Heart left ventricle (tissue), 16 donors: Measurements from ENCODE around the gene VPS37D. TPM values are rescaled to one million over a fixed set of nuclear protein-coding genes. Genes with fewer than 3 reads are reported as not detected.

Experiments
- ATAC-seq, 4 donors: fragments of 200-7000 bp; cut with Tn5 transposase; one replicate each; pipeline ENCODE4 v1.9.1; 2020 to 2022; ENCODE audit warnings: moderate library complexity in 4 of 4, mild to moderate bottlenecking in 3 of 4, moderate number of reproducible peaks in 1 of 4
- DNase-seq, 5 donors: peaks; one replicate each; pipeline ENCODE4 v3.0.0-alpha.2; 2020
- H3K27ac ChIP-seq, 12 donors: fragments of 200-600 bp; sonication (generic) in 4 of 12; one replicate each; pipeline versions ENCODE4 v1.5.0 to v1.8.0; 2016 to 2022; ENCODE audit warnings: mild to moderate bottlenecking in 2 of 12
- H3K27me3 ChIP-seq, 9 donors: fragments of 200-600 bp; sonication (generic) in 2 of 9; one replicate each; pipeline versions ENCODE4 v1.5.1 to v1.8.0; 2016 to 2022; ENCODE audit warnings: mild to moderate bottlenecking in 3 of 9
- H3K36me3 ChIP-seq, 9 donors: fragments of 200-600 bp; sonication (generic) in 2 of 9; one replicate each; pipeline versions ENCODE4 v1.5.0 to v1.8.0; 2018 to 2022; ENCODE audit warnings: mild to moderate bottlenecking in 2 of 9
- H3K4me1 ChIP-seq, 12 donors: fragments of 200-600 bp; sonication (generic) in 4 of 12; one replicate each; pipeline versions ENCODE4 v1.5.0 to v1.8.0; 2016 to 2022; ENCODE audit warnings: mild to moderate bottlenecking in 3 of 12
- H3K4me3 ChIP-seq, 12 donors: fragments of 200-600 bp; sonication (generic) in 4 of 12; one replicate each; pipeline versions ENCODE4 v1.5.0 to v1.8.0; 2017 to 2022; ENCODE audit warnings: mild to moderate bottlenecking in 9 of 12, moderate library complexity in 4 of 12
- H3K9me3 ChIP-seq, 12 donors: fragments of 200-600 bp; sonication (generic) in 4 of 12; one replicate each; pipeline versions ENCODE4 v1.5.0 to v1.8.0; 2016 to 2022; ENCODE audit warnings: mild to moderate bottlenecking in 1 of 12
- POLR2A ChIP-seq, 2 donors: fragments of 450-650 bp; IDR thresholded peaks; one replicate each; pipeline ENCODE4 v1.6.1; 2017; ENCODE audit warnings: antibody characterized with exemption in 2 of 2, mild to moderate bottlenecking in 2 of 2, moderate library complexity in 2 of 2
- WGBS, 4 donors: extraction: QIAGEN DNeasy Blood & Tissue Kit in 2 of 4; methylation state at CpG; one replicate each; pipeline versions ENCODE4 v1.1.5 to v1.1.7; 2013 to 2018; 5-methylcytosine and 5-hydroxymethylcytosine counted together
- intact Hi-C, 10 donors: fragments of 100-400 bp; cut with DNase I; formaldehyde crosslinking; loops; one replicate each; pipeline versions ENCODE4 v1.11.1 to v1.14.2; 2022
- polyA plus RNA-seq, 2 donors: library from polyadenylated mRNA; stranded (reverse); fragments of 200-250 nt; gene quantifications; one replicate each; pipeline ENCODE4 v1.2.3, GENCODE V29; 2013
- total RNA-seq, 9 donors: library from RNA; depleted of rRNA in 2 of 9; stranded (reverse); fragments of >200 nt in 2 of 9; fragmentation: NEBNext Ultra II Directional in 3 of 9; extraction: Animal tissue kit (Norgen Biotek cat#: 25700) in 3 of 9; gene quantifications; one replicate each; pipeline versions ENCODE4 v1.1.0 to v1.2.4, GENCODE V29; 2016 to 2023
- TF ChIP-seq, protein P1 (sequence below), 12 donors: fragments of 200-600 bp; sonication (generic) in 4 of 12; IDR thresholded peaks; one replicate each; pipeline versions ENCODE4 v1.5.0 to v1.8.0; 2018 to 2022; ENCODE audit warnings: antibody characterized with exemption in 12 of 12, mild to moderate bottlenecking in 5 of 12
- donor health status: ischemic (EF 13 %, LVEDD 7.1; RV severe dilation, severe dysfunction).
- donor health status: healthy with polysubstance abuse.
- donor health status: DM: no; HTN: yes; CAD: no.
- donor health status: DM: no; HTN: no; CAD: no.
- donor health status: ischemic (EF 25% LVEDD 6.9; RV normal size, moderate dysfunction).
- donor health status: ischemic (EF 25% LVEDD 5.7; RV mildly dilated, moderate dysfunction).
- donor health status: healthy.
- donor health status: DM: yes; HTN: yes; CAD: no.
- donor health status: ischemic (EF 35%, LVEDD 5.7; RV mildly dilated, moderate dysfunction).
- donor health status: nonischemic (EF 11% LVEDD 7.7; RV severe dilation, severe dysfunction).
- donor health status: DM: yes; HTN: yes; CAD: no.
- donor health status: PGD.
- donor health status: ischemic (EF 29% LVEDD 5.4; RV normal size, mild dysfunction).
- donor health status: nonischemic (EF 23%, LVEDD 6.1; RV moderate dilation, normal function).

VPS37D gene
- total and polyA plus RNA-seq, 11 donors: 1.1 to 2.9 (median 2.6) TPM

DNA sequence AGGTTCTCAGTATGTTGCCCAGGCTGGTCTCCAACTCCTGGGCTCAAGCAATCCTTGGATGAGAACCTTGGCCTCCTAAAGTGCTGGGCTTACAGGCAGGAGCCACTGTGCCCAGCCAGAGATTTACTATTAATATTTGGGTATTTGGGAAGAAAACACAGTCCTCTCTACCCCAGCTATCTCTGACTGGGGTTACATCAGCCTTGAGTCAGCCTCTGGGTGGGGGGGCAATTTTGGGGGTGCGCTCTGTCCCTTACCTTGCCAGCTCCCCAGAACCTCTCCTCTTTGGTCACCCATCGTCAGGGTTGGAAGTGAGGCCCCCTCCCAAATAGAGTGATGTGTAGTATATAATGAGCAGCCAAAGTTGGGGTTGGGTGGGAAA lies 45.1 kb upstream of the VPS37D start:
- Histone ChIP-seq H3K4me3 (no peak overlapping the region), H3K27me3 (peaks cover 4 to 60% (median 38%) of the 10 kb centered on the region in 9 donors), H3K4me1 (peaks cover 0 to 21% (median 15%) of the 10 kb centered on the region in 12 donors), H3K36me3 (no peaks in the 10 kb centered on the region), H3K9me3 (no peaks in the 10 kb centered on the region), H3K27ac (no peak overlapping the region)
- TF ChIP-seq POLR2A (IDR thresholded peaks at IDR 0.05): no peak
- TF ChIP-seq, protein P1, sequence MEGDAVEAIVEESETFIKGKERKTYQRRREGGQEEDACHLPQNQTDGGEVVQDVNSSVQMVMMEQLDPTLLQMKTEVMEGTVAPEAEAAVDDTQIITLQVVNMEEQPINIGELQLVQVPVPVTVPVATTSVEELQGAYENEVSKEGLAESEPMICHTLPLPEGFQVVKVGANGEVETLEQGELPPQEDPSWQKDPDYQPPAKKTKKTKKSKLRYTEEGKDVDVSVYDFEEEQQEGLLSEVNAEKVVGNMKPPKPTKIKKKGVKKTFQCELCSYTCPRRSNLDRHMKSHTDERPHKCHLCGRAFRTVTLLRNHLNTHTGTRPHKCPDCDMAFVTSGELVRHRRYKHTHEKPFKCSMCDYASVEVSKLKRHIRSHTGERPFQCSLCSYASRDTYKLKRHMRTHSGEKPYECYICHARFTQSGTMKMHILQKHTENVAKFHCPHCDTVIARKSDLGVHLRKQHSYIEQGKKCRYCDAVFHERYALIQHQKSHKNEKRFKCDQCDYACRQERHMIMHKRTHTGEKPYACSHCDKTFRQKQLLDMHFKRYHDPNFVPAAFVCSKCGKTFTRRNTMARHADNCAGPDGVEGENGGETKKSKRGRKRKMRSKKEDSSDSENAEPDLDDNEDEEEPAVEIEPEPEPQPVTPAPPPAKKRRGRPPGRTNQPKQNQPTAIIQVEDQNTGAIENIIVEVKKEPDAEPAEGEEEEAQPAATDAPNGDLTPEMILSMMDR (IDR thresholded peaks at IDR 0.05): no peak
- ATAC-seq (no peak), DNase-seq (no peak)
- WGBS, 4 donors: 26 to 32% (median 30%) methylated on average over 2 of the region's 2 CpGs
- intact Hi-C loops: no loop called here

DNA sequence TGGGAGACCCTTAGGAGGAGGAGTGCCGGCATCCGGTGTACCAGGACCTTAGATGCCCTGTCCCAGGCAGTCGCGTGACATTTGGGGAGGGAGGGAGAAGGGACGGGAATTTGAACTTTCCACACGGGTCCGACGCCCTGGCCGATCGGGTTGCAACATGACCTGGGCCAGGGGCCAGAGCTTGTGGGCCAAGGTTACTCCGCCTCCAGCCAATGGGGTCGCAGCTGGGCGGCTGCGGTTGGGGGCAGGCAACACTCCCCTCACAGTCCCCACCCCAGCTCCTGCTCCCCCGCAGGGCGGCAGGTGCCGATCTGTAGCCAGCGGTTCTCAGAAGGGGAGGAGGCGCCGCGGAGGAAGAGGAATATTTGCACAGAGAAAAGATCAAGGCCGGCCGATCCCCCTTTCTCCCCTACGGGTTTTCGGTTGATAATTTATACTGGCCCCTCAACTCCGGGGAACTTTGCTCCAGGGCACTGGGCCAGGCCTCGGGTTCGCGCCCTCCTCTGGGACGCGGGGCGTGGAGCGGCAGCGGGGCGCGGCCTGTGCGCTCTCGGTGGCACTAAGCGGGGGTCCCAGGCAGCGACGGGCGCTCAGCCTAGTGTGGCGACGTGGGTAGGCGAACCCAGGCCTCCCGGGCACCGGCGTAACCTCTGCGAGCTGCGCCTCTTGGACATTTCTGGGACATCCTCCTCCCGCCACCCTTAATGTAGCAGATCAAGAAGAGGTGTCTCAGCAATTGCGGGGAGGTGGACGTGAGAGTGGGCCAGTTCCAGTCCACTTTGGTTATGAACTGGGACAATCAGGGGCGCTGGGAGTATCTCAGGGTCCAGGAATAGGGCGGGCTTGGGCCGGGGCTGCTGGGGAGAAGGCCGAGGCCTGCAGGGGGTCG lies 44.5 kb upstream of the VPS37D start:
- intact Hi-C loops: no loop called here
- ATAC-seq: peak in 3 of 4 donors; percentile 47 to 55 (median 47)
- Histone ChIP-seq H3K27ac (no peak overlapping the region), H3K9me3 (no peaks in the 10 kb centered on the region), H3K36me3 (no peaks in the 10 kb centered on the region), H3K4me1 (peaks cover 0 to 21% (median 15%) of the 10 kb centered on the region in 12 donors), H3K4me3 (peak overlapping the region in 10 of 12 donors; percentile 26 to 57 (median 50)), H3K27me3 (peaks cover 4 to 66% (median 38%) of the 10 kb centered on the region in 9 donors)
- DNase-seq: peak in 3 of 5 donors; percentile 45 to 67 (median 59)
- 2 to 7% (median 4%) methylated on average over 40 to 58 of the region's 58 CpGs for WGBS, 4 donors
- no peak for TF ChIP-seq POLR2A (IDR thresholded peaks at IDR 0.05)
- TF ChIP-seq, protein P1 (IDR thresholded peaks at IDR 0.05): no peak

DNA sequence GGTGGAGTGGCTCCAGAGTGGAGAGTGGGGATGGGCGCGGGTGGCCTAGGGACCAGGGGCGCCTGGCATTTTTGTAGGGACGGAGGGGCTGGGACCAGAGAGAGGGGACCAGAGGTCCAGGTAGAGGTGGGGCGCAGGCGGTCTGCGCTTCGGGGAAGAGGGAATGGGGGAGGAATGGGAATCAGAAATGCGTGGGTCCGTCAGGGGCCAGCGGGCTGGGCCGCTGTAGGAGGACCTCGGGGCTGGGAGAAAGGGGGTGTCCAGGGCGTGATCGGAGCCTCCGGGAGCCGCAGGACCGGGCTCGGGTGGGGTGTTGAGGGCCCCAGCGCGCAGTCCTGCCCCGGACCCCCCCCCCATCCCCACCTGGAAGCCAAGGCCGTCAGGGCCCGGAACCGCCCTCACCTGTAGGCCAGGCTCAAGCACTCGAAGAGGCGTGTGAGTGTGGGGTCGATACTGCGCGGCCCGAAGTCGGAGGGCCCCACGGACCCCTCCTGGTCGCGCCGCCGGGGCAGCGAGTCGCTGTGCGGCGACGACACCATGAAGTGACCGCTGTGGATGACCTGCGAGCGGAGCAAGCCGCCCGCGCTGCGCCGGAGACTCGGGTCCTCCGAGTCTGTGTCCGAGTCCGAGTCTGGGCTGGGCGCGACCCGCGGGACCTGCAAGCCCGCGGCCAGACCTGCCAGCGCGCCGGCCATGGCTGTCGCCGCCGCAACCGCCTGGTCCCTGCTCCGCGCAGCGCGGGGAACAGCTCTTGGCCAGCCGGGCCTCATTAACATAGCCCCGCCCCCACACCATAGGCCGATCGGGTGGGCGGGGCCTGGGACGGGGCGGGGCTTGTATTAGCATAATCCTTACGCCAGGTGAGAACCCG lies 43.6 kb upstream of the VPS37D start, which contains the start of gene MLXIPL:
MLXIPL (minus strand) TSS at position 725 of the 871 bp plus-strand sequence; CDS start at position 695, 30 bp downstream.
- peak; percentile 60 to 83 (median 76) for DNase-seq
- peaks cover 4 to 75% (median 38%) of the 10 kb centered on the region in 9 donors for H3K27me3 ChIP-seq
- peaks cover 0 to 21% (median 15%) of the 10 kb centered on the region in 12 donors for H3K4me1 ChIP-seq
- H3K4me3 ChIP-seq: peak within 1 kb of the TSS; percentile 25 to 57 (median 50)
- H3K27ac ChIP-seq: no peak within 1 kb of the TSS
- peak; percentile 87 to 96 (median 93) for ATAC-seq
- intact Hi-C loops: no loop called here
- no peaks in the 10 kb centered on the region for H3K9me3 ChIP-seq
- no peaks in the 10 kb centered on the region for H3K36me3 ChIP-seq
- TF ChIP-seq, protein P1 (IDR thresholded peaks at IDR 0.05): no peak
- peak in 1 of 2 donors; percentile 81 for TF ChIP-seq POLR2A (IDR thresholded peaks at IDR 0.05)
- WGBS, 4 donors: 2 to 5% (median 3%) methylated on average over 21 to 80 of the region's 80 CpGs
